K562 (cell line): ENCODE measurements around the gene CAMK1D. TPM values are rescaled to one million over a fixed set of nuclear protein-coding genes. Genes with fewer than 3 reads are reported as not detected.

ENCODE experiments used
- ATAC-seq: fragments of 200-7000 bp; cut with Tn5 transposase; 3 replicates; pipeline ENCODE4 v1.9.1; 2020; ENCODE audit warnings: moderate library complexity
- BruUV-seq: library from RNA; stranded (reverse); fragments of 400-500 nt; replicated peaks from 2 replicates; lab custom pipeline; 2021; lab: Mats Ljungman, UMichigan
- CTCF ChIA-PET: fragments of 300-600 bp; formaldehyde crosslinking; extraction: SDS; loops from one replicate; lab custom pipeline; 2021; ENCODE audit warnings: low intra/inter-chr PET ratio; lab: Yijun Ruan, JAX
- POLR2A ChIA-PET: fragments of 300-600, 350-650 bp; sonication (Branson Sonifier 250); formaldehyde crosslinking; extraction: SDS; loops from one replicate; lab custom pipeline; 2021; ENCODE audit warnings: antibody characterized with exemption, inconsistent platforms; lab: Yijun Ruan, JAX
- DNase-seq, 4 experiments: peaks; one replicate each; pipeline versions ENCODE4 v3.0.0 to v3.0.0-alpha.2; 2011 to 2018; ENCODE audit warnings: low spot score in 3 of 4, mixed read lengths in 3 of 4; ENCODE audit errors: extremely low read depth in 1 of 4
- FAIRE-seq: peaks from 2 replicates; lab custom pipeline; 2011; peaks lifted over from hg19 to GRCh38; lab: Jason Lieb, UNC
- H2AFZ ChIP-seq: 2 replicates; pipeline ENCODE4 v1.6.0; 2011; ENCODE audit warnings: low read depth, low read length, control low read depth, inconsistent platforms
- H3K27ac ChIP-seq: fragments of 200-600 bp; 3 replicates; pipeline ENCODE4 v1.8.0; 2011; ENCODE audit warnings: low read depth, mild to moderate bottlenecking, control low read depth, inconsistent platforms, low read length, moderate library complexity, mixed read lengths; ENCODE audit errors: extremely low read depth
- H3K27me3 ChIP-seq, 2 experiments: fragments of 300-600 bp in 1 of 2; 2 replicates in 1 of 2; 3 replicates in 1 of 2; pipeline versions ENCODE4 v1.6.0 to v1.8.0; 2011; ENCODE audit warnings: inconsistent platforms in 2 of 2, low read length in 2 of 2, mild to moderate bottlenecking in 1 of 2, mixed read lengths in 1 of 2, moderate library complexity in 1 of 2; ENCODE audit not compliant: control insufficient read depth in 2 of 2, insufficient read depth in 2 of 2
- H3K36me3 ChIP-seq: fragments of 300-600 bp; 3 replicates; pipeline ENCODE4 v1.8.0; 2011; ENCODE audit warnings: mild to moderate bottlenecking, low read length, inconsistent platforms; ENCODE audit not compliant: control insufficient read depth, insufficient read depth
- H3K4me1 ChIP-seq, 2 experiments: fragments of 200-600 bp in 1 of 2; replicated peaks in 1 of 2; 2 replicates in 1 of 2; 3 replicates in 1 of 2; pipeline versions ENCODE4 v1.5.1 to v1.8.0; 2011; ENCODE audit warnings: inconsistent platforms in 2 of 2, low read length in 2 of 2, mild to moderate bottlenecking in 1 of 2, mixed read lengths in 1 of 2, moderate library complexity in 1 of 2; ENCODE audit not compliant: control insufficient read depth in 2 of 2, insufficient read depth in 2 of 2
- H3K4me2 ChIP-seq: 2 replicates; pipeline ENCODE4 v1.6.1; 2011; ENCODE audit warnings: low read length, control low read depth, inconsistent platforms, mixed read lengths; ENCODE audit not compliant: insufficient read depth
- H3K4me3 ChIP-seq: fragments of 200-600 bp; sonication (generic), shearing (Covaris generic); 2 replicates; pipeline ENCODE4 v1.5.1; 2016; ENCODE audit warnings: control low read depth, inconsistent platforms
- H3K79me2 ChIP-seq: fragments of 200-600 bp; 3 replicates; pipeline ENCODE4 v1.8.0; 2011; ENCODE audit warnings: low read length, inconsistent platforms; ENCODE audit not compliant: control insufficient read depth, insufficient read depth
- H3K9ac ChIP-seq, 2 experiments: 2 replicates each; pipeline versions ENCODE4 v1.6.0 to v1.6.1; 2011; ENCODE audit warnings: low read depth in 2 of 2, low read length in 2 of 2, control low read depth in 1 of 2, inconsistent platforms in 1 of 2, mild to moderate bottlenecking in 1 of 2, mixed read lengths in 1 of 2; ENCODE audit not compliant: insufficient read depth in 1 of 2
- H3K9me1 ChIP-seq: one replicate; pipeline ENCODE4 v1.6.0; 2011; ENCODE audit warnings: inconsistent platforms, mild to moderate bottlenecking, low read length, moderate library complexity; ENCODE audit not compliant: control insufficient read depth, insufficient read depth
- H3K9me3 ChIP-seq: replicated peaks from 2 replicates; pipeline ENCODE4 v1.5.1; 2011; ENCODE audit warnings: low read depth, low read length, inconsistent platforms; ENCODE audit not compliant: control insufficient read depth, insufficient read depth
- H4K20me1 ChIP-seq: replicated peaks from 2 replicates; pipeline ENCODE4 v1.6.1; 2011; ENCODE audit warnings: low read length, inconsistent platforms, mixed read lengths; ENCODE audit not compliant: control insufficient read depth, insufficient read depth
- CUX1 ChIP-seq: fragments of 200-800 bp; sonication (Bioruptor generic); IDR thresholded peaks from 2 replicates; pipeline ENCODE4 v1.6.1; 2016; ENCODE audit warnings: missing genetic modification characterization, missing compliant biosample characterization
- ID3 ChIP-seq, 2 experiments: fragments of 250-450 bp in 1 of 2; fragments of 450-650 bp in 1 of 2; sonication (Bioruptor Pico) in 1 of 2; IDR thresholded peaks; 2 replicates each; pipeline versions ENCODE4 v1.6.1 to v1.8.0; 2016 to 2021; ENCODE audit warnings: mild to moderate bottlenecking in 2 of 2, moderate library complexity in 2 of 2, missing compliant biosample characterization in 1 of 2, missing genetic modification characterization in 1 of 2
- MITF ChIP-seq: IDR thresholded peaks from 2 replicates; pipeline ENCODE4 v1.6.1; 2014; ENCODE audit warnings: antibody characterized with exemption
- NCOA4 ChIP-seq: fragments of 450-650 bp; IDR thresholded peaks from 2 replicates; pipeline ENCODE4 v1.6.1; 2018; ENCODE audit warnings: mild to moderate bottlenecking; ENCODE audit not compliant: partially characterized antibody
- NR4A1 ChIP-seq, 2 experiments: fragments of 250-450 bp in 1 of 2; fragments of 450-650 bp in 1 of 2; sonication (Bioruptor Pico) in 1 of 2; IDR thresholded peaks; 2 replicates each; pipeline versions ENCODE4 v1.4.0 to v1.6.1; 2016 to 2020; ENCODE audit warnings: mild to moderate bottlenecking in 2 of 2, missing compliant biosample characterization in 1 of 2, missing genetic modification characterization in 1 of 2, moderate library complexity in 1 of 2
- POLR2AphosphoS5 ChIP-seq: IDR thresholded peaks from 2 replicates; pipeline ENCODE4 v1.6.1; 2011; ENCODE audit warnings: mild to moderate bottlenecking, low read depth, low read length, moderate library complexity; ENCODE audit not compliant: control insufficient read depth, insufficient read depth
- SIN3A ChIP-seq, 2 experiments: fragments of 150-350 bp in 1 of 2; IDR thresholded peaks; 2 replicates each; pipeline ENCODE4 v1.6.1; 2011 to 2016; ENCODE audit warnings: borderline replicate concordance in 2 of 2, low read depth in 2 of 2, low read length in 2 of 2, mild to moderate bottlenecking in 2 of 2, moderate library complexity in 2 of 2; ENCODE audit not compliant: control insufficient read depth in 1 of 2
- TGIF2 ChIP-seq: sonication (generic); formaldehyde crosslinking; IDR thresholded peaks from 2 replicates; pipeline ENCODE4 v1.8.1; 2022; ENCODE audit warnings: mild to moderate bottlenecking, missing genetic modification reagents, moderate library complexity
- ZBTB26 ChIP-seq: fragments of 450-650 bp; formaldehyde crosslinking; IDR thresholded peaks from 2 replicates; pipeline ENCODE4 v1.4.0; 2022; ENCODE audit warnings: missing genetic modification characterization
- ZNF41 ChIP-seq: fragments of 250-450 bp; sonication (Bioruptor Pico); conservative IDR thresholded peaks from 2 replicates; pipeline ENCODE4 v1.4.0; 2020; ENCODE audit warnings: mild to moderate bottlenecking
- WGBS: fragments of 100-300 bp; shearing (Covaris generic); methylation state at CpG from one replicate; pipeline ENCODE4 v1.1.6; 2016; ENCODE audit warnings: low coverage, mixed read lengths; ENCODE audit not compliant: insufficient coverage; ENCODE audit errors: missing lambda C conversion rate; 5-methylcytosine and 5-hydroxymethylcytosine counted together
- in situ Hi-C: fragments of 300-500 bp; cut with MboI; formaldehyde crosslinking; loops from 4 replicates; pipeline ENCODE4 v1.15.0; 2018; ENCODE audit warnings: inconsistent platforms, mixed read lengths
- intact Hi-C: fragments of 100-400 bp; cut with micrococcal nuclease; formaldehyde crosslinking; loops from 2 replicates; pipeline ENCODE4 v1.14.2; 2022
- polyA plus RNA-seq, 8 experiments: library from polyadenylated mRNA; depleted of rRNA in 4 of 8; stranded (reverse) in 5 of 8; unstranded in 3 of 8; fragments of >200 nt; fragmentation: Nextera tagmentation in 2 of 8; fragmentation: Illumina TruSeq in 1 of 8; extraction: Ambion mirVana in 2 of 8; extraction: Trizol in 1 of 8; gene quantifications; 2 replicates each; pipeline versions ENCODE4 v1.2.1 to v1.2.3, GENCODE V29; 2011 to 2014; ENCODE audit warnings: inconsistent platforms in 1 of 8, missing spikeins in 1 of 8
- total RNA-seq, 7 experiments: library from RNA; depleted of rRNA in 6 of 7; stranded (reverse); fragments of >200 nt in 6 of 7; fragmentation: Illumina TruSeq in 2 of 7; extraction: Trizol in 2 of 7; gene quantifications; 2 replicates each; pipeline versions ENCODE4 v1.2.1 to v1.2.3, GENCODE V29; 2011 to 2021; ENCODE audit warnings: low replicate concordance in 1 of 7

CAMK1D gene
- total and polyA plus RNA-seq, 9 of the 15 experiments (the other 6 are each of a cell fraction or from before 2014, with no cell fraction given): 0.12 to 0.24 (median 0.20) TPM; not detected in 5

GRCh38 chr10:12489357-12489756 lies 140.0 kb downstream of the CAMK1D start:
- H4K20me1 ChIP-seq: 0 out of 2 replicates have a peak, but pooled peaks cover 4% of the 10 kb centered on the region

More at GRCh38 chr10:12489357-12489756, 140.0 kb downstream of the CAMK1D start:
- no peak overlapping the region for H3K4me2 ChIP-seq
- H2AFZ ChIP-seq: no peak overlapping the region
- ChIA-PET POLR2A (no interaction called here), CTCF (no interaction called here)
- H3K79me2 ChIP-seq: no peaks in the 10 kb centered on the region
- no peak overlapping the region for H3K4me3 ChIP-seq
- H3K4me1 ChIP-seq: peaks cover 0 to 6% of the 10 kb centered on the region in 2 experiments; a peak in 4 of 5 replicates
- intact Hi-C loops: no loop called here
- no peaks in the 10 kb centered on the region for H3K36me3 ChIP-seq
- DNase-seq: no peak
- H3K9me3 ChIP-seq: no peaks in the 10 kb centered on the region
- H3K9ac ChIP-seq: no peak overlapping the region
- peaks cover 20 to 38% of the 10 kb centered on the region in 2 experiments for H3K27me3 ChIP-seq
- H3K9me1 ChIP-seq: no peaks in the 10 kb centered on the region
- WGBS: 2% methylated on average over 7 of the region's 8 CpGs
- TF ChIP-seq NCOA4 (no peak), MITF (no peak), ZBTB26 (CRISPR knock-in tag) (no peak), TGIF2 (CRISPR knock-in tag) (no peak), ID3 (CRISPR knock-in tag; IDR thresholded peaks at IDR 0.05) (no peak), ID3 (tag; IDR thresholded peaks at IDR 0.05) (no peak), ZNF41 (CRISPR knock-in tag) (no peak), SIN3A (IDR thresholded peaks at IDR 0.05; ENCODE audit: borderline replicate concordance in 2 of 2, control insufficient read depth in 1 of 2, low read depth in 2 of 2, low read length in 2 of 2) (no peak), POLR2AphosphoS5 (no peak), CUX1 (no peak), NR4A1 (CRISPR knock-in tag; IDR thresholded peaks at IDR 0.05) (no peak), NR4A1 (tag; IDR thresholded peaks at IDR 0.05) (no peak)
- TF ChIP-seq, all 486 proteins: peak for 0
- H3K27ac ChIP-seq: no peak overlapping the region
- FAIRE-seq (no peak), ATAC-seq (no peak)
- in situ Hi-C loops: no loop called here
- no TSS peak for BruUV-seq
